IPS-18c (cell line): ENCODE results near the gene LRRFIP2.
"Not testable (repeated sequence)": the region's sequence is repeated elsewhere in the genome, so short reads cannot be mapped to it uniquely, and the experiment has no call there.

ENCODE experiments used
- H3K4me3 ChIP-seq: 2 replicates; pipeline ENCODE4 v1.7.0; 2013; ENCODE audit warnings: low read depth, mild to moderate bottlenecking, low read length, moderate library complexity; ENCODE audit not compliant: insufficient read depth
- H3K9me3 ChIP-seq: one replicate; pipeline ENCODE4 v1.6.1; 2013; ENCODE audit warnings: mild to moderate bottlenecking, low read length, moderate library complexity; ENCODE audit not compliant: control insufficient read depth, insufficient read depth

The LRRFIP2 gene

GRCh38 chr3:37135561-37135960 lies 38.8 kb downstream of the LRRFIP2 start:
- Histone ChIP-seq H3K4me3 (no peak overlapping the region), H3K9me3 (no peaks in the 10 kb centered on the region)

GRCh38 chr3:37132334-37132733 lies 42.0 kb downstream of the LRRFIP2 start:
- Histone ChIP-seq H3K4me3 (no peak overlapping the region), H3K9me3 (no peaks in the 10 kb centered on the region)

- no peaks in the 10 kb centered on the region for H3K9me3 ChIP-seq
- H3K4me3 ChIP-seq = no peak overlapping the region
Measured at GRCh38 chr3:37131860-37132144, 42.6 kb downstream of the LRRFIP2 start.

GRCh38 chr3:37130984-37131859 lies 43.2 kb downstream of the LRRFIP2 start:
- H3K9me3 ChIP-seq = no peaks in the 10 kb centered on the region
- no peak overlapping the region for H3K4me3 ChIP-seq

- Histone ChIP-seq H3K4me3 (no peak overlapping the region), H3K9me3 (no peaks in the 10 kb centered on the region)
Measured at GRCh38 chr3:37130448-37130847, 43.9 kb downstream of the LRRFIP2 start.

- no peak overlapping the region for H3K4me3 ChIP-seq
- H3K9me3 ChIP-seq = no peaks in the 10 kb centered on the region
Measured at GRCh38 chr3:37129871-37130270, 44.5 kb downstream of the LRRFIP2 start.

GRCh38 chr3:37127340-37127739 lies 47.0 kb downstream of the LRRFIP2 start:
- H3K9me3 ChIP-seq = no peaks in the 10 kb centered on the region

GRCh38 chr3:37126856-37127255 lies 47.5 kb downstream of the LRRFIP2 start:
- Histone ChIP-seq H3K9me3 (no peaks in the 10 kb centered on the region), H3K4me3 (no peak overlapping the region)

More at GRCh38 chr3:37127340-37127739, 47.0 kb downstream of the LRRFIP2 start:
- H3K4me3 ChIP-seq = no peak overlapping the region

GRCh38 chr3:37125195-37126073 lies 48.9 kb downstream of the LRRFIP2 start:
- H3K4me3 ChIP-seq = no peak overlapping the region
- no peaks in the 10 kb centered on the region for H3K9me3 ChIP-seq

- Histone ChIP-seq H3K4me3 (no peak overlapping the region), H3K9me3 (no peaks in the 10 kb centered on the region)
Measured at GRCh38 chr3:37124435-37124834, 49.9 kb downstream of the LRRFIP2 start.

- H3K4me3 ChIP-seq = no peak overlapping the region
- H3K9me3 ChIP-seq = no peaks in the 10 kb centered on the region
Measured at GRCh38 chr3:37123292-37123691, 51.1 kb downstream of the LRRFIP2 start.

GRCh38 chr3:37122069-37122468 lies 52.3 kb downstream of the LRRFIP2 start:
- H3K4me3 ChIP-seq, H3K9me3 ChIP-seq: not testable (repeated sequence)

- H3K4me3 ChIP-seq = no peak overlapping the region
- no peaks in the 10 kb centered on the region for H3K9me3 ChIP-seq
Measured at GRCh38 chr3:37118163-37118562, 56.2 kb downstream of the LRRFIP2 start.

GRCh38 chr3:37117548-37117947 lies 56.8 kb downstream of the LRRFIP2 start:
- no peak overlapping the region for H3K4me3 ChIP-seq
- H3K9me3 ChIP-seq = no peaks in the 10 kb centered on the region

- H3K4me3 ChIP-seq = no peak overlapping the region
Measured at GRCh38 chr3:37116998-37117397, 57.4 kb downstream of the LRRFIP2 start.

GRCh38 chr3:37115446-37115845 lies 58.9 kb downstream of the LRRFIP2 start:
- Histone ChIP-seq H3K4me3 (no peak overlapping the region), H3K9me3 (no peaks in the 10 kb centered on the region)

More at GRCh38 chr3:37116998-37117397, 57.4 kb downstream of the LRRFIP2 start:
- no peaks in the 10 kb centered on the region for H3K9me3 ChIP-seq

GRCh38 chr3:37114251-37115145 lies 59.9 kb downstream of the LRRFIP2 start:
- no peaks in the 10 kb centered on the region for H3K9me3 ChIP-seq
- H3K4me3 ChIP-seq = no peak overlapping the region
